Measurements from ENCODE around the gene HLA-DOB. TPM values are rescaled to one million over a fixed set of nuclear protein-coding genes. Genes with fewer than 3 reads are reported as not detected.

The HLA-DOB gene
- total and polyA plus RNA-seq, 10 of the 15 experiments (the other 5 are each of a cell fraction or from before 2014, with no cell fraction given), result 27.4 to 79.1 (median 37.0) TPM

DNA sequence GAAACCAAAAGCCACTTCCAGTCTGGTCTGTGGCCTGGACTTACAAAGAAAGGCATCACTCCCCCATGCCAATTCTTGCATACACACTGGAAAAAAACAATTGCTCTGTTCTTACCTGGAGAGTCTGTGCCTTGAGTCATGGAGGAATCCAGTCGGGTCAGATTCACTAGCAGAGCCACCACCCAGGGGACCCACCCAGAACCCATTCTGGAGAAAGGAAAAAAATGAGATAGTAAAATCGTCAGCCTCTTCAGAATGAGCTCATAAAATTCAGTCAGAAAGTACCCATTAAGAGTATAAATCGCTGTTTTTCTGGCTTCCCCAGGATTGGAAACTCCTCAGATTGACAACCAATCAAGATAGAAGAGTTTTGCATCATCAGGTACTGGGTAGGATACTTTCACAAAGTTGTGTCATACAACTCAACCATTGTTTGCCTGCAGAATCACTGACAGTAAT, at the start of gene HLA-DOB (continued):
- TF ChIP-seq, protein P1, sequence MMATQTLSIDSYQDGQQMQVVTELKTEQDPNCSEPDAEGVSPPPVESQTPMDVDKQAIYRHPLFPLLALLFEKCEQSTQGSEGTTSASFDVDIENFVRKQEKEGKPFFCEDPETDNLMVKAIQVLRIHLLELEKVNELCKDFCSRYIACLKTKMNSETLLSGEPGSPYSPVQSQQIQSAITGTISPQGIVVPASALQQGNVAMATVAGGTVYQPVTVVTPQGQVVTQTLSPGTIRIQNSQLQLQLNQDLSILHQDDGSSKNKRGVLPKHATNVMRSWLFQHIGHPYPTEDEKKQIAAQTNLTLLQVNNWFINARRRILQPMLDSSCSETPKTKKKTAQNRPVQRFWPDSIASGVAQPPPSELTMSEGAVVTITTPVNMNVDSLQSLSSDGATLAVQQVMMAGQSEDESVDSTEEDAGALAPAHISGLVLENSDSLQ (IDR thresholded peaks at IDR 0.05), result peak; percentile 70
- TF ChIP-seq NFYA (IDR thresholded peaks at IDR 0.05; ENCODE audit: borderline replicate concordance, low read depth, low read length), result no peak
- TF ChIP-seq, protein P2, sequence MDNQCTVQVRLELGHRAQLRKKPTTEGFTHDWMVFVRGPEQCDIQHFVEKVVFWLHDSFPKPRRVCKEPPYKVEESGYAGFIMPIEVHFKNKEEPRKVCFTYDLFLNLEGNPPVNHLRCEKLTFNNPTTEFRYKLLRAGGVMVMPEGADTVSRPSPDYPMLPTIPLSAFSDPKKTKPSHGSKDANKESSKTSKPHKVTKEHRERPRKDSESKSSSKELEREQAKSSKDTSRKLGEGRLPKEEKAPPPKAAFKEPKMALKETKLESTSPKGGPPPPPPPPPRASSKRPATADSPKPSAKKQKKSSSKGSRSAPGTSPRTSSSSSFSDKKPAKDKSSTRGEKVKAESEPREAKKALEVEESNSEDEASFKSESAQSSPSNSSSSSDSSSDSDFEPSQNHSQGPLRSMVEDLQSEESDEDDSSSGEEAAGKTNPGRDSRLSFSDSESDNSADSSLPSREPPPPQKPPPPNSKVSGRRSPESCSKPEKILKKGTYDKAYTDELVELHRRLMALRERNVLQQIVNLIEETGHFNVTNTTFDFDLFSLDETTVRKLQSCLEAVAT (IDR thresholded peaks at IDR 0.05), result 0 out of 2 replicates have a peak, but pooled peaks have one; percentile 40

DNA sequence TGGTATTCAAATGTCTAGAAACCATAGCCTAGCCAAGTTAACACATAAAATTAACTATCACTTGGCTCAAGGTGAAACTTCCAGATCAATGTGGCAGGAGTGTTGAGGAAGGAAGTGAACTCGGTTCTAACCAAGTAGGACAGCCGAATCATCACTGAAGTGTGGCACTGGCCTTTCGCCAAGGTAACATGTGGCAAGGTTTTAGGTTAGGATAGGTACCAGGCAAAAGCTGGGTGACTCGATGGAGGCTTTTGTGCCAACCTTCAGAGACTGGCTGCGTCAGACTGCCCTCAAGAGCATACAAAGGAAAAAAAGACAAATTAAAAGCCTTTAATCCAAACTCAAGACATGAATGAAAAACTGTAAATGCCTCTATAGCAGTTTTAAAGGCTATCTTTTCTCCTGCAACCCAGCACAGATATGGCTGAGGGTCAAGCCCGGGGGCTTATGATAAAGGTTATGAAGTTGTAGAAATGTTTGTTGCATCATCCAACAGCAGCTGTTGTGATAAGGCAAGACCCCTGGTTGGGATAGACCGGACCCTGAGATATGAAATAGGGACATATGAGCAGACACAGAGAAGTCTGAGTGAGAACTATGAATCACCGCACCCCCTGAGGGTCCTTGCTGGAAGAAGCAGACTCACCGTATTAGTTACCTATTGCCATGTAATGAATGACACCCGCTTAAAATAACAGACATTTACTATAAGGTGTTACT, 49.1 kb upstream of the HLA-DOB start:
- FAIRE-seq, result no peak
- intact Hi-C loops (cut with micrococcal nuclease; ENCODE audit: unreplicated experiment), result loop anchor here (5.0 kb wide), 4 partner anchors 39 to 454 kb away; partner anchors contain the start of gene HLA-DRA
- no peaks in the 10 kb centered on the region for H3K79me2 ChIP-seq (ENCODE audit: control insufficient read depth, insufficient read depth, low read length)
- ATAC-seq, result no peak
- H3K4me1 ChIP-seq (ENCODE audit: control insufficient read depth, insufficient read depth, low read length), result peaks cover 29% of the 10 kb centered on the region
- BruUV-seq (replicated peaks), result no TSS peak
- 0 out of 2 replicates have a peak, but pooled peaks have one; percentile 4 for TF ChIP-seq SPI1 (IDR thresholded peaks at IDR 0.05; ENCODE audit: borderline replicate concordance, insufficient read depth, low read depth, low read length)
- TF ChIP-seq ZZZ3 (IDR thresholded peaks at IDR 0.05; ENCODE audit: control insufficient read depth, insufficient read length, low read depth), result no peak
- TF ChIP-seq, protein P3, sequence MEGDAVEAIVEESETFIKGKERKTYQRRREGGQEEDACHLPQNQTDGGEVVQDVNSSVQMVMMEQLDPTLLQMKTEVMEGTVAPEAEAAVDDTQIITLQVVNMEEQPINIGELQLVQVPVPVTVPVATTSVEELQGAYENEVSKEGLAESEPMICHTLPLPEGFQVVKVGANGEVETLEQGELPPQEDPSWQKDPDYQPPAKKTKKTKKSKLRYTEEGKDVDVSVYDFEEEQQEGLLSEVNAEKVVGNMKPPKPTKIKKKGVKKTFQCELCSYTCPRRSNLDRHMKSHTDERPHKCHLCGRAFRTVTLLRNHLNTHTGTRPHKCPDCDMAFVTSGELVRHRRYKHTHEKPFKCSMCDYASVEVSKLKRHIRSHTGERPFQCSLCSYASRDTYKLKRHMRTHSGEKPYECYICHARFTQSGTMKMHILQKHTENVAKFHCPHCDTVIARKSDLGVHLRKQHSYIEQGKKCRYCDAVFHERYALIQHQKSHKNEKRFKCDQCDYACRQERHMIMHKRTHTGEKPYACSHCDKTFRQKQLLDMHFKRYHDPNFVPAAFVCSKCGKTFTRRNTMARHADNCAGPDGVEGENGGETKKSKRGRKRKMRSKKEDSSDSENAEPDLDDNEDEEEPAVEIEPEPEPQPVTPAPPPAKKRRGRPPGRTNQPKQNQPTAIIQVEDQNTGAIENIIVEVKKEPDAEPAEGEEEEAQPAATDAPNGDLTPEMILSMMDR (IDR thresholded peaks at IDR 0.05 in 2 of 3, conservative IDR thresholded peaks at IDR 0.05 in 1 of 3; ENCODE audit: control insufficient read depth in 2 of 3, extremely low read depth in 1 of 3, insufficient read depth in 1 of 3, low read depth in 3 of 3, low read length in 3 of 3), result no peak
- no peak for TF ChIP-seq MTA3 (IDR thresholded peaks at IDR 0.05; ENCODE audit: borderline replicate concordance, low read length)
- TF ChIP-seq LARP7 (IDR thresholded peaks at IDR 0.05), result no peak
- TF ChIP-seq, protein P4, sequence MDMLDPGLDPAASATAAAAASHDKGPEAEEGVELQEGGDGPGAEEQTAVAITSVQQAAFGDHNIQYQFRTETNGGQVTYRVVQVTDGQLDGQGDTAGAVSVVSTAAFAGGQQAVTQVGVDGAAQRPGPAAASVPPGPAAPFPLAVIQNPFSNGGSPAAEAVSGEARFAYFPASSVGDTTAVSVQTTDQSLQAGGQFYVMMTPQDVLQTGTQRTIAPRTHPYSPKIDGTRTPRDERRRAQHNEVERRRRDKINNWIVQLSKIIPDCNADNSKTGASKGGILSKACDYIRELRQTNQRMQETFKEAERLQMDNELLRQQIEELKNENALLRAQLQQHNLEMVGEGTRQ (IDR thresholded peaks at IDR 0.05; ENCODE audit: borderline replicate concordance, low read depth, low read length), result no peak
- TF ChIP-seq PAX8 (IDR thresholded peaks at IDR 0.05), result no peak
- in situ Hi-C loops (cut with MboI), result loop anchor here (5.0 kb wide), 1 partner anchor 454 kb away; no protein-coding TSS in a partner anchor
- SMC1A ChIA-PET (ENCODE audit: uncharacterized antibody, unreplicated experiment), result interaction anchor here (2.8 to 6.7 kb wide), 4 partner anchors 20 to 119 kb away, joined by 8 to 226 read pairs (median 40); partner anchors contain the start of gene TAP2
- no peak overlapping the region for H2AFZ ChIP-seq (ENCODE audit: control insufficient read depth, low read depth, low read length)
- H4K20me1 ChIP-seq (ENCODE audit: control insufficient read depth, insufficient read depth), result no peaks in the 10 kb centered on the region
- H3K4me2 ChIP-seq (ENCODE audit: control insufficient read depth, insufficient read depth), result no peak overlapping the region
- DNase-seq (ENCODE audit: low read depth, low spot score), result no peak
- no peaks in the 10 kb centered on the region; a peak in 1 of 4 replicates for H3K36me3 ChIP-seq (ENCODE audit: control insufficient read depth in 2 of 2, insufficient read depth in 2 of 2, low read length in 1 of 2)
- RAD21 ChIA-PET (ENCODE audit: unreplicated experiment), result interaction anchor here (4.2 to 7.2 kb wide), 2 partner anchors 9 to 26 kb away, joined by 95 to 236 read pairs; partner anchors contain the start of genes PSMB9, TAP1 and TAP2
- H3K27ac ChIP-seq (ENCODE audit: control insufficient read depth, insufficient read depth), result peak overlapping the region; percentile 27; the same call in 1 of the 2 replicates
- WGBS (ENCODE audit: insufficient coverage, insufficient replicate concordance, low lambda C conversion rate, missing lambda C conversion rate), result 40% methylated on average over 10 of the region's 10 CpGs
- no peak overlapping the region for H3K4me3 ChIP-seq
- no peak overlapping the region for H3K9ac ChIP-seq (ENCODE audit: control insufficient read depth, insufficient read depth, low read length)
- CTCF ChIA-PET, result interaction anchor here (2.6 to 4.3 kb wide), 5 partner anchors 11 to 452 kb away, joined by 10 to 73 read pairs (median 30); partner anchors contain the start of genes PSMB9, TAP1 and TAP2
- POLR2A ChIA-PET, result interaction anchor here (0.7 to 4.1 kb wide), 3 partner anchors 10 to 27 kb away, joined by 4 to 56 read pairs (median 10); partner anchors contain the start of genes PSMB9, TAP1 and TAP2
- H3K27me3 ChIP-seq (replicated peaks in 1 of 2; ENCODE audit: control insufficient read depth in 2 of 2, insufficient read depth in 2 of 2, low read length in 1 of 2), result no peaks in the 10 kb centered on the region
- H3K9me3 ChIP-seq (replicated peaks; ENCODE audit: control insufficient read depth, insufficient read depth, low read length), result no peaks in the 10 kb centered on the region

All from GM12878 (cell line).